Measurements from ENCODE around the gene TNS3. TPM values are rescaled to one million over a fixed set of nuclear protein-coding genes. Genes with fewer than 3 reads are reported as not detected.
"Not testable (repeated sequence)": the region's sequence is repeated elsewhere in the genome, so short reads cannot be mapped to it uniquely, and the experiment has no call there.

TNS3 gene
- total RNA-seq, 1 donor from 2014 or later: 89.8 TPM

GRCh38 chr7:47262881-47263280, 319.0 kb downstream of the TNS3 start:
- H3K27ac ChIP-seq: no peak overlapping the region
- peak in 1 of 2 donors; percentile 34 for DNase-seq (ENCODE audit: low spot score in 2 of 2)
- no peaks in the 10 kb centered on the region for H3K36me3 ChIP-seq
- no peak overlapping the region for H3K4me3 ChIP-seq
- peaks cover 0 to 1% of the 10 kb centered on the region in 2 donors for H3K9me3 ChIP-seq
- intact Hi-C loops (cut with DNase I): loop anchor here (10.0 kb wide), 2 partner anchors 172 to 682 kb away; partner anchors contain the start of gene PKD1L1
- no peak for TF ChIP-seq CTCF (IDR thresholded peaks at IDR 0.05)
- no peaks in the 10 kb centered on the region for H3K27me3 ChIP-seq
- no peaks in the 10 kb centered on the region for H3K4me1 ChIP-seq

- not testable (repeated sequence) for H3K4me3 ChIP-seq; H3K36me3 ChIP-seq; H3K4me1 ChIP-seq; H3K9me3 ChIP-seq; DNase-seq (ENCODE audit: low spot score in 2 of 2); H3K27ac ChIP-seq; H3K27me3 ChIP-seq
- intact Hi-C loops (cut with DNase I): loop anchor here (10.0 kb wide), 2 partner anchors 173 to 683 kb away; partner anchors contain the start of gene PKD1L1
Measured at GRCh38 chr7:47262160-47262559, 319.8 kb downstream of the TNS3 start.

GRCh38 chr7:47260270-47260669, 321.6 kb downstream of the TNS3 start:
- Histone ChIP-seq H3K36me3 (no peaks in the 10 kb centered on the region), H3K27ac (no peak overlapping the region), H3K27me3 (no peaks in the 10 kb centered on the region), H3K4me3 (no peak overlapping the region), H3K4me1 (no peaks in the 10 kb centered on the region), H3K9me3 (no peaks in the 10 kb centered on the region)
- no peak for DNase-seq (ENCODE audit: low spot score in 2 of 2)
- intact Hi-C loops (cut with DNase I): loop anchor here (10.0 kb wide), 2 partner anchors 175 to 685 kb away; partner anchors contain the start of gene PKD1L1
- TF ChIP-seq CTCF (IDR thresholded peaks at IDR 0.05): no peak

- no peaks in the 10 kb centered on the region for H3K36me3 ChIP-seq
- TF ChIP-seq CTCF (IDR thresholded peaks at IDR 0.05): no peak
- intact Hi-C loops (cut with DNase I): loop anchor here (5.0 to 10.0 kb wide), 3 partner anchors 175 to 685 kb away; partner anchors contain the start of gene PKD1L1
- no peak overlapping the region for H3K4me3 ChIP-seq
- no peak overlapping the region for H3K27ac ChIP-seq
- peaks cover 0 to 5% of the 10 kb centered on the region in 2 donors for H3K4me1 ChIP-seq
- H3K9me3 ChIP-seq: no peaks in the 10 kb centered on the region
- no peaks in the 10 kb centered on the region for H3K27me3 ChIP-seq
- no peak for DNase-seq (ENCODE audit: low spot score in 2 of 2)
Measured at GRCh38 chr7:47259682-47260081, 322.2 kb downstream of the TNS3 start.

- H3K27me3 ChIP-seq: no peaks in the 10 kb centered on the region
- H3K4me3 ChIP-seq: no peak overlapping the region
- intact Hi-C loops (cut with DNase I): loop anchor here (5.0 kb wide), 1 partner anchor 656 kb away; no protein-coding TSS in a partner anchor
- H3K4me1 ChIP-seq: peaks cover 3 to 7% of the 10 kb centered on the region in 2 donors
- DNase-seq (ENCODE audit: low spot score in 2 of 2): no peak
- TF ChIP-seq CTCF (IDR thresholded peaks at IDR 0.05): no peak
- H3K27ac ChIP-seq: no peak overlapping the region
- H3K9me3 ChIP-seq: no peaks in the 10 kb centered on the region
- no peaks in the 10 kb centered on the region for H3K36me3 ChIP-seq
Measured at GRCh38 chr7:47258798-47259197, 323.1 kb downstream of the TNS3 start.

GRCh38 chr7:47256016-47256415, 325.9 kb downstream of the TNS3 start:
- Histone ChIP-seq H3K27ac (no peak overlapping the region), H3K4me3 (no peak overlapping the region), H3K36me3 (no peaks in the 10 kb centered on the region), H3K4me1 (peaks cover 5 to 11% of the 10 kb centered on the region in 2 donors), H3K27me3 (no peaks in the 10 kb centered on the region), H3K9me3 (no peaks in the 10 kb centered on the region)
- no peak for DNase-seq (ENCODE audit: low spot score in 2 of 2)
- no peak for TF ChIP-seq CTCF (IDR thresholded peaks at IDR 0.05)
- intact Hi-C loops (cut with DNase I): loop anchor here (5.0 kb wide), 1 partner anchor 654 kb away; no protein-coding TSS in a partner anchor

Data from ascending aorta (tissue), 2 donors.